Stimulated activated CD8-positive, alpha-beta memory T cell treated with anti-CD3 and anti-CD28 coated beads, Interleukin-15, amount 100 ng/mL, for 1 hour (primary cell): ENCODE measurements around the gene SLC1A5.

Source experiments
- DNase-seq: peaks from one replicate; pipeline ENCODE4 v3.0.0-alpha.2; 2020; ENCODE audit warnings: low read depth

SLC1A5 gene

GRCh38 chr19:46742926-46743480 lies 45.4 kb downstream of the SLC1A5 start:
- DNase-seq, result no peak

GRCh38 chr19:46741447-46741846 lies 46.9 kb downstream of the SLC1A5 start:
- no peak for DNase-seq

GRCh38 chr19:46739290-46739771 lies 49.1 kb downstream of the SLC1A5 start:
- no peak for DNase-seq

GRCh38 chr19:46737761-46738171 lies 50.6 kb downstream of the SLC1A5 start:
- no peak for DNase-seq

GRCh38 chr19:46737298-46737654 lies 51.1 kb downstream of the SLC1A5 start:
- DNase-seq, result no peak

- DNase-seq, result no peak
Observed at GRCh38 chr19:46736531-46737297, 51.7 kb downstream of the SLC1A5 start.

- DNase-seq, result no peak
Observed at GRCh38 chr19:46733690-46734292, 54.6 kb downstream of the SLC1A5 start.

- no peak for DNase-seq
Observed at GRCh38 chr19:46732966-46733689, 55.3 kb downstream of the SLC1A5 start.

- no peak for DNase-seq
Observed at GRCh38 chr19:46732172-46732938, 56.0 kb downstream of the SLC1A5 start.

- no peak for DNase-seq
Observed at GRCh38 chr19:46731584-46731983, 56.8 kb downstream of the SLC1A5 start.

- no peak for DNase-seq
Observed at GRCh38 chr19:46731007-46731501, 57.3 kb downstream of the SLC1A5 start.

- DNase-seq, result no peak
Observed at GRCh38 chr19:46730595-46730994, 57.8 kb downstream of the SLC1A5 start.

GRCh38 chr19:46730187-46730586 lies 58.2 kb downstream of the SLC1A5 start:
- DNase-seq, result no peak

- no peak for DNase-seq
Observed at GRCh38 chr19:46729696-46730095, 58.7 kb downstream of the SLC1A5 start.

- DNase-seq, result peak; percentile 74
Observed at GRCh38 chr19:46728693-46729339, 59.6 kb downstream of the SLC1A5 start.

GRCh38 chr19:46728208-46728607 lies 60.2 kb downstream of the SLC1A5 start:
- no peak for DNase-seq

- no peak for DNase-seq
Observed at GRCh38 chr19:46727757-46728156, 60.6 kb downstream of the SLC1A5 start.

- no peak for DNase-seq
Observed at GRCh38 chr19:46726971-46727501, 61.4 kb downstream of the SLC1A5 start.

- DNase-seq, result no peak
Observed at GRCh38 chr19:46726551-46726950, 61.8 kb downstream of the SLC1A5 start.

GRCh38 chr19:46725859-46726393 lies 62.5 kb downstream of the SLC1A5 start:
- DNase-seq, result no peak
